Hematopoietic multipotent progenitor cell treated with erythropoietin and hydrocortisone succinate and interleukin-3 and kit ligand, for 17 days (in vitro differentiated cells): Measurements from ENCODE around the gene CEBPB.

Source experiments
- DNase-seq: peaks from one replicate; pipeline ENCODE4 v3.0.0-alpha.2; 2015; ENCODE audit warnings: low spot score

The CEBPB gene

DNA sequence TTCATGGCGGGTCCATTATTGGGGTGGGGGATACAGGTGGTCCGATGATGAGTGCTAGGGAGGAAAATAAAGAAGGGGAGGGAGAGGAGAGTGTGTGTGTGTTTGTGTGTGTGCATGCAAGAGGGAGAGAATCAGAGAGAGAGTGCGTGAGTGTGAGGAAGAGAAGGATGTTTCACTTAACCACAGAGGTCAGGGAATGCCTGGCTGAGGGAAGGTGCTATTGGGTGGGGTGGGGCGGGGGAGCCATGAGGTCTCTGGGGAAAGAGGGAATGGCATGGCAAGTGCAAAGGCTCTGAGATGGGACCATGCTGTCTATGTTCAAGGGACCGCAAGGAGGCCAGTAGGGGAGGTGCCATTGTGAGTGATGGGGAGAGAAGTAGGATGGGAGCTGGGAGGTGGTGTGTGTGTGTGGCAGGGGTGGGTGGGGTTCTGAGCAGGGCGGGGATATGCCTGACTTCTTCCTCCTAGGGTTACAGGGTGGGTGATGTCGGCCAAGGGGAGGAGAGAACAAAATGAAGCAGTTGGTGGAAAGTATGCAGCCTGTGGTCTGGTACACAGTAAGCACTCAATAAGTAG lies 23.0 kb downstream of the CEBPB start:
- DNase-seq, result no peak

DNA sequence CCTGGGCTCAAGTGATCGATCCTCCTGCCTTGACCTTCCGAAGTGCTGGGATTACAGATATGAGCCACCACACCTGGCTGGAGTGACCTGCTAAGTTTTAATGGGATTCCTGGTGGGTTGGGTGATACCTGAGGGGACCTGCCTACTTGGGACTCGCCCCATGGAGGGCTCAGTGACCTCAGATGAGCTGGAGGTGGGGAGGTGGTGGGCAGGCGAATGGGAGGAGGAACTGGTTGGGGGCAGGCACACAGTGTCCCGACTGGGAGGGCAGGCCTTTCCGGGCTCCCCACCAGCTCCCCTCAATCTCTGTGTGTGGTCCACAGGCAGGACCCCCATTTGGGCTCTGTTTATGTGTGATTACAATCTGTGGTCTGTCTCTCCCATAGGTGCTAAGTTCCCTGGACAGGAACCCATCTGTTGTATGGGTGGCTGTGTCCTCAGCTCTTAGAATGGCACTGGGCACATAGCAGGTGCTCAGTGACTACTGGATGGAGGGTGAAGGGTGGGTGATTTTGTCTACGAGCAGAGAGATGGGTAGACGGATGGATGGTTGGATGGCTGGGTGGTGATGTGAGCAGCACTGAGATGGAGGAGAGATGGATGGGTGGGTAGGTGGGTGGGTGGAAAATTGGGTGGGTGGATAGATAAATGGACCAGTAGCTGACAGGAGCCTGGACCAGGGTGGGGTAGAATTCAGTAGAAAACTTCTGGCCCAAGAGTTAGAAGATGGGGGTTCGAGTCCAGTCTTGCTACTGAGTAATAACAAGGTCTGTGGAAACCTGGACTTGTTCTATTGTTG lies 23.8 kb downstream of the CEBPB start:
- no peak for DNase-seq

DNA sequence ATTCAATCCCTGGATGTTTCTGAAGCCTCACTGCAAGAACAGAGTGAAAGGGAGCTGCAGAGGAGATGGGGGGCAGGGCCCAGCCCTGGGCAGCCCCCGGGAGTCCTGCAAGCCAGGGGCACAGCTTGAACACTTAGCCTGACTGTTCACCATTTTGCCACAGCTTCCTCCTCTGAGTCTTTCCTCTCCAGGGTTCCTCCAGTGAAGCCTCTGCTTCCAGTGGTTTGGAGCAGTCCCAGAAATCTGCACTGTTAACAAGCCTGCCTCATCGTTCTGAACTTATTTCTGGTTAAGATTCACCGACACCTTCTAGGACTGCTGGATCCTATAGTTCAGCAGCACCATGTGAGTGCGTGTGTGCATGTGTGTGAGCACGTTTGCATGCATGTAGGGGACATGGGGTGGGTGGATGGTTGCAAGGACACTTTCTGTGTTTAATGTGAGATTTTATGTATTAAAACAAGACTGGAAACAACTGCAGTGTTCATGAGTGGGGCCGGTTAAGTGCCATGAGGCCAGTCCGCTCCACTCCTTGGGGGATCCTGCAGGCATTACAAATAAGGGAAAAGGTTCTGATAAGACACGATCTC lies 24.6 kb downstream of the CEBPB start:
- DNase-seq, result no peak

DNA sequence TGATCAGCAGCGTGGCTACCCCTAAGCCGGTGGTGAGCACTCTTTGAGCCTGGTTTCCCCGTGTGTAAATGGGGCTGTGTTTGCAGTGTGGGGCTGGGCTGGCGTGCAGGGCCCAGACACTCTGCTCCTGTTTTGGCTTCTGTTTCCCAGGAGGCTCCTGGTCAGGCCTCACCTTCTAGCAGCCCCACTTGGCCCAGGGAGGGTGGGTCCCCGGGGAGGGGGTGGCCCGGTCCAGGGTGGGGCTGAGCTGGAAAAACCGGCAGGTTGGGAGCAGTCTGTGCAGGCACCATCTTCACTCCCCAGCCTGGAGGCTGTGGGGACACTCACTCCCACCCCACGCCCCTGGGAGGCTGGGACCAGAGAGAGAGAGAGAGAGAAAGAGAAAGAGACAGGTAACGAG lies 25.3 kb downstream of the CEBPB start:
- DNase-seq, result no peak

DNA sequence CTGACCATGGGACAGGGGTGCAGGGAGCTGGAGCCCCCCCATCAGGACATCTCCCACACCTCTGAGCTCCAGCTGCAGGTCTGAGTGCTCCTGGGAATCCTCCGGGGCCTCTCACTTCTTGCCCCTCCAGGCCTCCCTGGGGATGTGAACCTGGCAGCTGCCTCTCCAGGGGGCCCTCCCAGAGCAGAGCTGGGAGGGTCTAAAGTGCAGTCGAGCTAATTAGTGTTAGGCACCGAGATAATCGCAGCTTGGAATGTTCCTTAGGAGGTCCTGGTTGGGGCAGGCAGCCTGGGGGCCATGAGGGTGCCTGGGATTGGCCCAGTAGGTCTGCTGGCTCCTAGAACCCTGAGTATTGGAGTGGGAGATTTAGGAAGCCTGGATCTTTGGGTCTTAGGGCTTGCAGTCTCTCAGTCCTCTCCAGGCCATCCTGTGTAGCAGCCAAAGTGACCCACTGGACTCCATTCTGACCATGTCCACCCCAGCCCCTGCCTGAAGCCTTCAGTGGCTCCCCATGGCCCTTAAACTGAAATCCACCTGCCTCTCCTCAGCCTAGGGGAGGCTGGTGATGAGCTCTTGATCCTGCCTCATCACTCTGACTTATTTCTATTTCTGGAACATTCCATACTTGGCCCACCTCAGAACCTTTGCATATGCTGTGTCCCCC lies 26.0 kb downstream of the CEBPB start:
- no peak for DNase-seq

DNA sequence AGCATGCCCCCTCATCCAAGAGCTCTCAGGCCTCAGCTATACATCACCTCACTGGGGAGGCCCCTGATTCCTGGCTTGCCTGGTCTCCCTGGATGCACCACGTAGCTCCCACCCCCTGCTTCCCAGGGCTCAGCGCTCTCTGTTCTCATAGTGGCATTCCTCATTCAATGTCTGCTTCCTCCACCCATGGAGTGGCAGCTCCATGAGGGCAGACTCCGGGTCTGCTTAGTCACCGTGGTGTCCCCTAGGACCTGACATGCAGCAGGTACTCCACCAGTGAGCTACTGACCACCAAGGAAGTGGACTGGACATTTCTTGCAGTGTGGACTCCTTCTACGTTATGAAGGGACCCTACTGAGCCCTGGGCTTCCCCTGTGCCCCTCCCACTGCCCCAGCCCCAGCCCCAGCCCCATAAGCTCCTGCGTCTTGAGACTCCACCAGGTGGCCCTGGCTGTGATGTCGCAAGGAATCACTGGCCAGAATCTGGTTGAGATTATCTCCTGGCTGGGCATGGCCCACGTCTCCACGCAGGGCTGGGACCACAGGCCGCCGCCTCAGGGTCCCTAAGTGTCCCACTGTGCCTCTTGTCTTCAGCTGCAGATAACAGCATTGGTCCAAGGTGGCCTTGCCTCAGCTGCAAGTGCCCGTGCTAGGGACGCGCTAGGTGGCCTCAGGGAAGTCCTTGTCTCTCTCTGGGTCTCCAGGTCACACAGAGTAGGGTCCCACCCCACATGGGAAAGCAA lies 26.7 kb downstream of the CEBPB start:
- DNase-seq, result no peak

DNA sequence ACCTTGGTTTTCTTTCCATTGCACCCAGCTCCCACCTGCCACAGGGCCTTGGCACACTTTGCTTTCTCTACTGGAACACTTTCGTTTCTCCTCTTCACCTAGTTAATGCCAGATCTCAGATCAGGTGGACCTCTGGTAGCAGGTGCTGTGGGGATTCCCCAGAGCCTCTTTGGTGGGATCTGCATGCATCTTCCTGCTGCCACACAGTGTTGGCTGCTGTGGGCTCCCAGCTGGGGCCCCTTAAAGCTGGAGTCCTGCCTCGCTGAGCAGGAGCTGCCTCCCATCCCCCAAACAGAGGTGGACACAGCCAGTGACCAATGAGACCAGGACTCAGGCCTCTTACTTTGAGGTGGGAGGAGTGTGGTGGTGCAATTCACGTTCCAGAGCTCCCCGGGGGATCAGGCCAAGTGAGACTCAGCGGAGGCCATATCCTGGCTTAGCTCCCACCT lies 28.4 kb downstream of the CEBPB start:
- DNase-seq, result no peak

DNA sequence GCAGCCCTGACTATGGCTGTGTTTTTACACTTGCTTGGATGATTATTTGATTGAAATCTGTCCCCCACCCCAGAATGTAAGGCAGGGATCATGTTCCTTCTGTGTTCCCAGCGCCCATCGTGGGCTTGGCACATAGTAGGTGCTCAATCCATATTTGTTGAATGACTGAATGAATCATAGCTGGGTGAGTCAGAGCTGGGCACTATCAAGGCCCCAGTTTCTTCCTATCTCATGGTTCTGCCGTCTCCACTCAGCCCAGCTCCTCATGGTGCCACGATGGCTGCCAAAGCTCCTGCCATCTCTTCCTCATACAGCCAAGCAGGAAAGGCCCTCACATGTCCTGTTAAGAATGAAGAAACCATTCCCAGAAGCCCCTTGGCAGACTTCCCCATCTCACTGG lies 29.0 kb downstream of the CEBPB start:
- no peak for DNase-seq

DNA sequence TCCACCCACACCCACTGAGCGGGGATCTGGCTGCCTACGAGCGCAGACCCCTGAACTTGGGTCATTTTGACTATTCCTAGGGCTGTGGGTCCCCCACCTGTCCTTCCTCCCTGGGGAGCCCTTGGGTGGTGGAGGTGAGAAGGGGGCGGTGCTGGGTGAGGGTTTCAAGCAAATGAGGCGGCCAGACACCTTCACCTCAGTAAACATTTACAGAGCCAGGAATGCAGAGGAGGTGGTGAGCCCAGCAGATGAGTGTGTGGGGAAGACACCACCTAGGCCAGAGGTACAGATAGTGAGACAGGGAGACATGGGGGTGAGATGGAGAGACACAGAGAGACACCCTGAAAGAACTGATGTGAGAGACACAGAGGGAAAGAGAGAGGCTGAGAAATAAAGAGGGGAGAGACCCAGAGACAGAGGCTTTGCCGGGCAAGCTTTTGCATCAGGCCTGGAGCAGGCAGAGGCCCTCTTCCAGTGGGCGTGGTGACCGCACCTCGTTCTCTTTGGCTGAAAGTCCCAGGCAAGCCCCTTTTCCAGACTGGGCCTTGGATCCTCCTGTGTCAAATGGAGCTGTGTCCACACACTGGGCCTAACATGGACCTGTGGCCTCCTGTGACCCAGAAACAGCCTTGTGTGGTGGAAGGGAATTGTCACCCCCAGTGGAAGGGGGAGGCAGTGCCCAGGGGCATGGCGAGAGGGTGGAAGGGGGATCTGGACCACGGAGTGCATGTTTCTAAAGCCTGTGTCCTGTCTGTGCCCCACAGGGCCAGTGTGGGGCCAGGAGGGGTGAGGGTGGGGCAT lies 29.7 kb downstream of the CEBPB start:
- DNase-seq, result no peak

DNA sequence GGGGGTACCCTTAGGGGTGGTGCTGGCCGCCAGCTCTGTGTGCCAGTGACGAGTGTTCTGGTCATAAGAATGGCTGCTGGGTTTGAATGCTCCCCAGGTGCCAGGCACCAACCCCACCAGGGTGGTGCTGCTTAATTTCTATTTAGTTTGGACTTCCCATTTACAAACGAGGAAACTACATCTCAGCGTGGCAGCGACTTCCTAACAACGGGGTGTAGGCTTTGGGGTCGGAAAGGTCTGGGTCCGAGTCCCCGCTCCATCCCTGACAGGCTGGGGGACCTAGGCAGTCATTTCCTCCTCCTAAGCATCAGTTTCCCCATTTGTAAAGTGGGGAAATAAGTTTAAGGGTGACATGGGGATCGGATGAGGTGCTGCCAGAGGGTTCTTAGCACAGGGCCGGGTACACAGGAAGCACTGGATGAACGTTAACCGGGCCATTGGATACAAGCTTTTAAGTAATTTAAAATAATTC lies 30.3 kb downstream of the CEBPB start:
- DNase-seq, result no peak

DNA sequence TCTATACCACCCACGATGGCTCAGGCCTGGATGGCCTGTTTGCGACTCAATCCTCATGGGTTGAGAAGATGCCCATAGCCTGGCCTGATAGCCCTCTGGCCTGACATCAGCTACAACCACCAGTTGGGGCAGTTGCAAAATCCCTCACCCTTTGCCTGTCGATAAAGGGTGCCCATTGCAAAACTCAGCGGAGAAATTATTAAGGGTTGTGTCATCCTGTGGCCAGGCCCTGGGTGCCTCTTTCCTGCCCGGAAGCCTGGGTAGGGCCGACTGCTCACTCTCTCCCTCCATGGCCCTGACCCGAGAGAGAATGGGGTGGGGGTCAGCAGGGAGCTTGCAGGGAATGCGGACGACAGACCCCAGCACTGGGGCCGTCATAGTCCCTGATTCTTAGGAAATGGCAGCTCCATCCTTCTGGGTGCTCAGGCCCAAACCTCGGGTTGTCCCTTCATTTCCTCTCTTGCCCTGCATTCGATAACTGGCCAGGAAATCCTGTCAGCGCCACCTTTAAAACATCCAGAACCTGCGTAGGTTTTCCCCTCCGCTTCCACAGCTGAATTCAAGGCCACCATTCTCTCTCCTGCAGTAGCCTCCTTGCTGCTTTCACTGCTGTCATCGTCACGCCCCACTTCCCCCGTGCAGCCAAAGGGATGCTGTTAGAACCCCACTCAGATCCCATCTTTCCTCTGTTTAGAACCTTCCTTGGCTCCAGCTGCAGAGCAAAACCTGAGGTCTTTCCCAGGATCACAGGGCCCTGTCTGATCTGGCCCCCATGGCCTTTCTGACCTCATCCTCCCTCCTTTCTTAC lies 31.1 kb downstream of the CEBPB start:
- DNase-seq, result no peak

DNA sequence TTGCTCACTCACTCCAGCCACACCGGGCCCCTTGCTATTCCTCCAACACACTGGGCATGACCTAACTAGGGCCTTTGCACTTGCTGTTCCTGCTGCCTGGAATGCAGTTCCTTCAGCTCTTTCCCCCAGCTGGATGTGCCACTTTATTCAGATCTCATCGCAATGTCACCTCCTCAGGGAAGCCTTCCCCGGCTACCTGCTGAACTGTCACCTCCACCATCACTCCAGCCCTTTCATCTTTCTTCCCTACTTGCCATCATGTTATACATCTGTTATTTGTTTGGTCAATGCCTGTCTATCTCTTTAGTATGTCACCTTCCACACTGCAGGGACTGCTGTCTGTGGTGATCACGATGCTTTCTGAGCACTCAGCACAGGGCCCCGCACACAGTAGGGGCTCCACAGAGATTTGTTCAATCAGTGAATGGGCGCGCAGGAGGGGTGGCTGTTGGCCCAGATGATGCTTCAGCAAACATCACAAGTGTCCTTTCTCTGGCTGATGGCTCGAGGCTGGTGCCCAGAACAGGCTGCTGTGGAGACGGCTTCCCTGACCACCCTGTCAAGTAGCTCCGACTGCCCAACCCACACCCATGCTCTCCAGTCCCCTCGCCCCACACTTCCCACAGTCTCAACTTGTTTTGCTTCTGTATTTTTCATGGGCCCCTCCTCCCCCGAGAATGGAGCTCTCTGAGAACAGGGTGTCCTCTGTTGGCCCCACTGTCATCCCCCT lies 31.8 kb downstream of the CEBPB start:
- DNase-seq, result no peak

DNA sequence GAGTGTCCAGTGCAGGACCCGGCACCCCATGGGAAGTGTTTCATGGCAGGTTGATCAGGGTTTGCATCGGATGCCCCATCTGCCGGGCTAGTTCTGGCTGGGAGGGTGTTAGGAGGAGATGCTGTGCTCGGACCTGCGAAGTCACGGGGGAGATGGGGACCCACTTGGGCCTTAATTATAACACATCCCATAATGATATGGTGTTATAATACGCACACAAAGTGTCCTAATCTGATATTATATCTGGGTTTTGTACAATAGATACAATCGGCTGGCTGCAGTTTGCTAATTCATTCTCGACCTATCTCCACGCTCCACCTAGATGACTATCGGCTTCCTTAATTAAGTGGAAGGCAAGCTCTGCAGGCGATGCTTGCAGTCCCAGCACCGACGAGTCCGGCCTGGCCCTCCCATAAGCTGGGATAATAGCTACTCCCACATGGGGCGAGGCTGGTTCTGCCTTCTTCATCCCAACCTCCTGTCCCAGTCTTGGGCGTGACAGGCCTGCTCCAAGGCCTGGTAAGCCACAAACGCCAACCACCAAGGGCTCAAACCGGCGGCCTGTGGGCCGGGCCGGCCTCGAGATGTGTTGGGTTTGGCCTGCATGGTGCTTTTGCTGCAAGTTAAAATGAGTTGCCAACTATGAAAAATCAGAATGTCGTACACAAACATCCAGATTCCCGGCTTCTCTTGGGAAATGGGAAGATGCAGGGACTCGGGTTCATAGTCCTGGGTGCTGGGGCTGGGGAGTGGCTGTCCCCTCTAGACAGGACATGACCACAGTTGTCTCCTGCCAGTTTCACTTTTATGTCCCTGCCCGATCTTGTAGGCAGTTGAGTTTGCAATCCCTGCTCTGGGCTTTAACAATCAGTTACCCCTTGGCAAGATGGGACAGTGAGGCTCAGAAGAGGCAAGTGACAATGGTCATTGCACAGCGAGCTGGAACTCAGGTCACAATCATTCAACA lies 32.7 kb downstream of the CEBPB start:
- DNase-seq, result no peak

DNA sequence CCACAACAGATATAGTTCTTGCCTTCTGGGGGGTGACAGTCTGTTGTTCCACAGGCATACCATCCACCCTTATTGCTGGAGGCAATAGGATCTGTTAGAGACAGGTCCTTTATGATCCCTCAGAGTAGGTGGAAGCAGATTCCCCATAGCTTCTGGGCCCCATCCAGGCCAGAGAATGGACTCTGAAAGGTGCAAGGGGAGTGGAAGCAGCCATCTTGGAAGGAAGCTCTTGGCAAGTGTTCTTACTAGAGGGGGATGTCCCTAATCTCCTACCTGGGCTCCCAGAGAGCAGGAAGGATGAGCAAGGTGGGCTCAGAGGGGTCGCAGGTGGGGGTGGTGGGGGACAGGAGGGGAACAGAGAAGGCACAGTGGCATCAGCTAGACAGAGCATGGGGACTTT lies 33.4 kb downstream of the CEBPB start:
- no peak for DNase-seq

DNA sequence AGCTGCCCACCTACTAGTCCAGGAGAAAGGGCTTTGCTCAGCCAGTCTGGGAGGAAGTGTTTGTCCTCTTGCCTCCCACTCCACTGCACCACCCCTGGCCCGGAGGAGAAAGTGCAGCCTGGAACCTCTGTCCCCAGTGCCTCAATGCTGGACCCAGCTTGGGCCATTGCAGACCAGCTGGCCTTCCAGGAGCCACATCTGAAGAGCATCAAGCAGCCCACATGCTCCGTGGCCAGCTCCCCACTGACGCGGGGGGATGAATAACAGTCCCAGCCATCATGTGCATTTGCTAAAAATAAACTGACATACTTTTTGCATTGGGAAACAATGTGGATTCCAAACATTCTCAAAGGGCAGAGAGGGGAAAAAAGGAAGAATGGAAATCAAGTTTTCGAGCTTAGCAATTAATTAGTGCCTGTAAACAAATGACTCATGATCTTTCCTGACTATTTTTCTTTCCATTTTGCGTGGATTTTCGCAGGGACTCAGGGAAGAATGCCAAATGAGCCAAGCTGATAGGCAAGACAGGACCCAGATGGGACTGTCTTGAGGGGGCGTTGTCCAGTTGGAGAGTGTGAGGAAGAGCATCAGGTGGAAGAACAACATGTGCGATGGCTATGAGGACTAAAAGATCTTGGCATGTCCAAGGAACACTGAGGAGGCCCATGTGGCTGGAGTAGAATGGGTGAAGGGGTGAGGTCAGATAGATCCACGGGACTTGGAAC lies 34.1 kb downstream of the CEBPB start:
- DNase-seq, result no peak

DNA sequence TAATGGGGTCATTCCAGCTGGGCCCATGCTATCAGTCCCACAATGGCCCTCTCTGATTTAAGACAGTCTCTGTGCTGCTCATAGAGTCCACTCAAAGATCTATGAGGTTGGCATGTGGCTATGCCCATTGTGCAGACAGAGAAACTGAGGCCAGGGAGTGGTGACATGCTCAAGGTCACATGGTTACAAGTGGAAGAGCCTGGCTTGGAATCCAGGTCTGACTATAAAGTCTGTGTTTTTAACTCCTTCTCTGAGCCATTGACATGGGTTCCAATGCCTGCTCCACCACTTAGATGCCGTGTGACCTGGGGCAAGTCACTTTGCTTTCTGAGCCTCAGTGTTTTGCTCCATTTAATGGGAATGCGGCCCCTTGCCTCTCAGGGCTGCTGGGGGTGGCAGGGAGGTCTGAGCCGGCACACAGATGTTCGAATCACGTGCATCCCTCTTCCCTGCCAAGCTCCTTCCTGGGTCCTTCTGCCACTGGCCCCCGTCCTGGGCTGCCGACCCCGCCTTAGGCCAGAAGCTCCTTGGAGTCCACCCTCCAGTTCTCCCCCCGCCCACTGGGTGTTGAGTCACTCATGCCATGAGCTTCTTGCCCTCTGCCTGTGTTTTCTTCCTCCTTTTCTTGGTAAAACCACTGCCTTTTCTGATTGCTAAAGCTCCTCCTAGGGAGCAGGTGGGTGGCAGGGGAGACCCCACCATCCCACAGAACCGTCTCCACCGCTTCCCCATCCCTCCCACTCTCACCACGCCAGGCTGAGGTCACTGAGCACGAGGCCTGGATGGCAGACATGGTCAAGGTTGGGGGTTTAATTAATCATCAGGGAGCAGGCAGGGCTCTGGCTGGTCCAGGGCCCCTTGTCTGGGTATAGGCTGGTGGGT lies 35.7 kb downstream of the CEBPB start:
- DNase-seq, result no peak

DNA sequence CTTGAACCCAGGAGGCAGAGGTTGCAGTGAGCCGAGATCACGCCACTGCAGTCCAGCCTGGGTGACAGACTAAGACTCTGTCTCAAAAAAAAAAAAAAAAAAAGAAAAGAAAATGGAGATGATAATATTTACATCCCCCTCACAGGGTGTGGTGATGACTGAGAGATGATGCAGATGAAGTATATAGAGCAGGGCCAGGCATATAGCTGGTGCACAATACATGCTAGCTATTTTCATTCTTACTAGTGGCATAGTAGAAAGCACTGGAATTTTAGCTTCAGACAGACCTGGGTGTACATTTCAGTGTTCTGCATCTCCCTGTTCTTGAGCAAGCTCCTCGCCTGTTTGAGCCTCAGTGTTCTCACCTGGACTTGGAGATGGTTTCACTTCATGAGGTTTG lies 36.9 kb downstream of the CEBPB start:
- DNase-seq, result no peak
